Fibroblast of upper back skin (primary cell): ENCODE data around the gene PUM2.

Experiments used
- DNase-seq: peaks from one replicate; pipeline ENCODE4 v3.0.0-alpha.2; 2013

Gene PUM2

DNA sequence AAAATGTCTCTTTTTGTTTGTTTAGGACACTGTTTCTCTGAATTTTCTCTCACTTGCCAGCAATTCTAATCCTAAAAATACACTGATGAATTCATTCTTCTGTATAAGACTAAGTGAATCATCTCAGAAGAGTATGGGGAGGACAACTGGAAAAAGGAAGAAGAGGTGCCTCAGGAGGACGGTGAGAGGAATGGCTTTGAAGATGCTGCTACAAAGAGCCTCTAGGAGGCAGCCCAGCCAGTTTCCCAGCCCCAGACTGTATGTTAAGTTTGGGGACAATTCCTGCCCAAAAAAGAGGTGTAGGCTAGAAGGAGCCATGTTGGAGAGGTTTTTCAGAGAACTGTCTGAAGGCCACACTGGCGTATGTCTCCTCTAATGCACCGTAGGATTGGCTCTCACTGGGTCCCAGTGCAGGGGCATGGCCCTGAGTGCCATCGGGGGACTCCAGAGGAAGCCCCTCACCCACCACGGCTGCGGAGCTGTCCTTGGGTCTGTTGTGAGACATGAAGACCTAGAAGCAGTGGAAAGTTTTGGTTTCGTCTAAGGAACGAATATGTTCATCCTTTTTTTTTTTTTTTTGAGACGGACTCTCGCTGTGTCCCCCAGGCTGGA lies 122.6 kb downstream of the PUM2 start:
- DNase-seq: no peak

DNA sequence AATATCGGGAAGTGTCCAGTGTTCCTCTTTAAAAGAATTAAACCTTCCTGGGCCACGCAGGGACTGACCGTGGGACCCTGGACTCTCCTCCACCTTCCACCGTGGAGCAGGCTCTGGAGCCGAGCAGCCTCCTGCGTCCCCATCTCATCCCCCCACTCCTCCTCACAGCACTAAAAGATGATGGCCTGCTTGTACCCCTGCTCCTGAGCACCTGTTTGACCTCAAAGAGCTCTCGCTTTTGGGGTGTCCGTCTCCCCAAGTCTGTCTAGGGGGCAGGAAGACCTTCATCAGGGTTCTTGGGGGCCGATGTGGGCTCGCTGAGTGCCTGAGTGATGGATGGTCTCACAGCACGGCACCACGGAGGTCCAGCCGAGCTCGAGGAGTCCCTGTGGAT lies 124.5 kb downstream of the PUM2 start:
- DNase-seq: no peak

DNA sequence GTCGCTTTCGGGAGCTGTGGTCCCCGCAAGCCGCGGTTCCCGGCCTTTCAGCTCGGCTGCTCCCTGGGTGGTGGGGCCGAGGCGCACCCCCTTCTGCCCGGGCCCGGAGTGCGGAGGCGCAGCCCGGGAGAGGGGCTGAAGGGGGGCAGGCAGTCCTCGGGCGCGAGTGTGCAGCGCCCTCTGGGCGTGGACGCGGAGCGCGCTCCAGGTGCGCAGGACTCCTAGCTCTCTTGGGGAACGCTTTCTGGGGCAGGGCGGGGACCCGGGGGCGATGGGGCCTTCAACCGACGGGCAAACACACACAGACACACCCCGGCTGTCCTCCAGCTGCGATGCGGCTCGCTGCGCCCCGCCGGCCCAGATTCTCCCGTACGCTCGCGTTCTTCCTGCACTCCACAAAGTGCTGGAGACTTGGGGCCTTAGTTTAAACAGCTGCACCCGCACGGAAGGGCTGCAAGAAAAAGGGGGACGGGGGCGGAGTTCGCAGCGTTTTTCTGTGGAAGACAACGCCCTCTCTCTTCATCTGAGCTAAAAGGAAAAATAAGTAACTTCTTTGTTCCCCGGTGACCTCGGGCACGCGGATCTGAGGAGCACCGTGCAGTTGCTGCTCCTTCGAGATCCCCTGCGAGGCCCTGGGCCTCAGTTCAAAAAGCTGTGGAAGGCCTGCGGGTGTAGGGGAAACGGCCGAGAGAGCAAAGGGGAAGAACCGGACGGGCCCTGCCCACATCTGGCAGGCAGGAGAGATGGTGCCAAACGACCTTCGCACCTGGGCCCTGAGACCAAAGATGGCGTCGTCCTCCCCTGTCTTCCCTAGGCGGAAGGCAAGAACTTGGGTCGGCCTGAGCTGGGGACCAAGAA lies 125.1 kb downstream of the PUM2 start:
- DNase-seq: peak; percentile 50

DNA sequence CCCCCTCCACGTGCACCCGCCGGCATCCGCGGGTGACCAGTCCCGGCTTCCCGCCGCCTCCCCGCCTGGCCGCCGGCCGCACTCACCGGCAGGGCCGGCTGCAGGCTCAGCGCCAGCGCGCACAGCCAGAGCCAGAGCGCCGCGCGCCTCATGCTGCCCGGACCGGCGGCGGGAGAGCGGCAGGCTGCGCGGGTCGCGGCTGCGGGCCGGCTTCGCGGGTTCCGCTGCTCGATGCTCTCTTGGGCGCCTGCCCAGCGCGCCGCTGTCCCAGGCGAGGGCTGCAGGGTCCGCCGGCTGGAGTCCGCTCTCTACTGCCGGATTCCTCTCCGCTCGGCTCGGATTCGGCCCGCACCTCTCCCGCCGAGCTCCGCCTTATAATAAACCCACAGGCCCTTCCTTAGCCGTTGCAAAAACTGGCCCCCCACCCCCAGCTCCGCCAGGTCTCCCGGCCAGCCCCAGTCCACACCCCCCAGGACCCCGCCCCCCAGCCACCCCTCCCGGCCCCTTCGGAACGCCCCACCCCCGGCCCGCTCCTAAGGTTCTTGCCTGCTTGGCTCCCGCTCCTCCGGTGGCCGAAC lies 125.8 kb downstream of the PUM2 start, which contains the start of gene SDC1:
Gene SDC1, minus strand, starts transcription at position 415 of the 578 bp plus-strand sequence. Its CDS starts 263 bp downstream, at position 152.
- peak; percentile 51 for DNase-seq

DNA sequence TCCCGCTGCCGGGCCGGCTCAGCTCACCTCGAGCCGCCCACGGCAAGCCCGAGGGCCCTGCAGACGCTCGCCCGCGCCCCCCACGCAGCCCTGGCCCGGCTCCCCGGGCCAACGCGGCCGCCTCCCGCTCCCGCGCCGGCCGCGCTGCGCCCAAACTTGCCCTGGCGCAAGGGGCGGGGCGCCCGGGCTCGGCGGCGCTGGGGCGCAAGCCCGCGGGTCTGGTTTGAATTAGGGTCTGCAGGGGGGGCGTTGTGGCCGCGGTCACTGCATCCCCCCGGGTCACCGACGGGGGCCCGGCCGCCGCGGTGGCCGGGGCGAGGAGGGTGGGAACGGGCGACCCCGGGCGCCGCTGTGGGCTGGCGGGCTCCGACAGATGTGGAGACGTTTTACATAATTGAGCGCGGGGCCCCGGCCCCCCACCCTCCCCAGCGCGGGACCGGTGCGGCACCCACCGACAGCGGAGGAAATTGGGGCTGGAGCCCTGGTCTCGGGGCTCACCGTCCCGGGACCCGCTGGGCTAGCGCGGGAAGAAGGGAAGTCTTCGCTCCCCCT lies 126.4 kb downstream of the PUM2 start:
- no peak for DNase-seq

DNA sequence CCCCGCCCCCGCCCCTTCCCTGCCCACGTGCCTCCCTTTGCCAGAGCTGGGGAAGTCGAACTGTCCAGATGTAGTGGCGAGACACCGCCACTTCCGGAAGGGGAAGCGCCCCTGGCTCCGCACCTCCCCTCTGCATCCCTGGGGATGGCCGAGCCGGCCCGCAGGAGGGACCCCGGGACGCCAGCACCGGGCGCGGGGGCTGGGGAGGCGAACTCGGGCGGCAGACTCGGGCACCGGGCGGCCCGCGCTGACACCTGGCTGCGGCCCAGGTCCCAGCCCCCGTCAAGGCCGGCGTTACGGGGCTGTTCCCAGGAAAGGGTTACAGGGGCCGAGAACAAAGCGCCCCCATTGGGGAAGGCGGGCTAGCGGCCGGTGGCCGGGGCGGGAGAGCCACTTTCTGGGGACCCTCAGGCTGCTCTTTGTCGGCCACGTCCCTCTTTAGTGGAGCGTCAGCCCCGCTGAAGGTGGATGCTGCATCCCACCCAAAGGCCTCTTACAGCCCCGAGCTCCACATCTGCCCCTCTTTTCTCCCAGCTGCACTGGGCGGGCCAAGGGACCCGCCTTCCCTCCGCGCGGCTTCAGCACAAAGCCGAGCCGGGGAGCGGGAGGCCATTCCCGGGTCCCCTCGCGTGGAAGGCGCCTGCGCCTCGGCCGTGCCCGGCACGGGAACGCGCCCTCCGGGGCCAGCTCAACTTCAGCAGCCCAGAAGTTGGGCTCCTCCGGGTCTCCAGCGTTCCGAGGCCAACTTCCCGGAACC lies 127.1 kb downstream of the PUM2 start:
- DNase-seq: peak; percentile 39

DNA sequence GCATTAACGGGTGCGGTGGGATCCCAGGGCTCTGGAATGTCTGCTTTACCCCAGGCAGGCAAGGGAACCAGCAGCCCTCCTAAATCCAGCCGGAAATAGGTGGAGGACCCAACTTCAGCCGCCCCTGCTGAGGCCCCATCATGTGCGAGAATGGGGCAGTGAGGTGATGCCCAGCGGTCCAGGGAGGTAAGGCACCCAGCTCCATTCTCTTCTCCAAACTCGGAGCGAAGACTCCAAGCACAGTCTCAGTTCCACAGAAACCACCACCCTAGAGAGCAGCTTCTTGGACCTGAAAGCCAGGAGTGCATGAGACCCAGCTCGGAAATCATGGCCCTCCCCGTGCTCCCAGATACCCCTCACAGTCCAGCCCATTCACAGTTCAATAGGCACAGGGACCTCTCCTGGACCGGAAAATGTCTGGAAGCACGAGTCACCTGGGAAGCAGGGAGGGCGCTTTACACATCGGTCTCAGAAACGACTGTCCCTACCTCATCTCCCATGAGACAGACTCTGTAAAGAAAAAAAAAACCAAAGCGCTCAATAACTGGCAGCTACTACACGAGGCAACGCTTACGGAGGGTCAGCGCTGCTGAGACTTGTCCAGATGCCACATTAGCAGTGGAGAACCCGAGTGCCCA lies 127.8 kb downstream of the PUM2 start:
- DNase-seq: no peak

DNA sequence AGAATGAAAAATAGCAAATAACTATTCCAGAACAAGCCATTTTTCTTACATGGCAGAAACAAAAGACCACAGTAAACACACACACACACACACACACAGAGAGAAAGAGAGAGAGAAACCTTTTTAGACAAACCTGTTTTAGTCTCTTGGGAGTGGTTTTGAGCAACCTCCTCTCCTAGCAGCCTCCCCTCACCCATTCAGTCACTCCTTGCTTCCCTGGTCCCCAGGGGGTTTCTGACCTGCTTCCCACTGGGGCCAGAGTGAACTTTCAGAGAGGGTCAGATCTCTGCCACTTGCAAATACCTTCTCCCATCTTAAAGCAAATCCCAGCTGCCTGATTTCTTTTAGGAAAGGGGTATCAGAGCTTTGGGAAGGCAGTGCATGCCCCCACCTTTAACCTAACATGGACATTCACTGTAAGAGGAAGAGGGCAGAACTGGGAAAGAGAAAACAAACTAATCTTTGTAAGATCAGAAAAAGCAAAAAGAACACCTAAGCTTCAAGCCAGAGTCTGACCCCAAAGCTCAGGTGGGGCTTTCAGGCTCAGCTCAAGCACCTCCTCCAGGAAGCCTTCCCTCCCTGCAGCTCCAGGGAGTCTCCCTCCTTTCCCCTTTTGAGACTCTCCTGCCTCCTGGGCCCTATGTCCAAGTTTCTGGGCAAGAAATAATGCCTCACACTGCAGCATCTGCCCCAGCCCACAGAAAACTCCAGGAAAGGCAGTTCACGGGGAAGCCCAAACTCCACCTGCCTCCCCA lies 128.5 kb downstream of the PUM2 start:
- no peak for DNase-seq

DNA sequence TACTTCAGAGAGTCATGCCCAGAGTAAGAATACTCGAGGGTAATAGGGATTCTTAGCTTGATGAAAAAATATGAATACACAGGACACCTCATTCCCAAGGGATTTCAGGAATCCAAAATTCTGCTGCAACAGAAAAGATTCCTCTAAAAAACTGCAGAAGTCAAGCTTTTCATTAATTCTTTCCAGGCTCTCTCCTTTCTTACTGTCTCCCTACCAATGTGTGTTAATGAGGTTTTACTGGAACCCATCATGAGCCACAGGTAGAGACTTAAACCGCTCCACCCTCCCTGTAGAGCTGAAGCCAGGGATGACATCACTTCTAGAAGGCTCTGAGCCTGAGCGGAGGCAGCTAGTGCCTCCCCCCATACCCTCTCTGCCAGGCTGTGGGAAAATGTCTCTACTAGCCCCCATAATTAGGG lies 129.1 kb downstream of the PUM2 start:
- peak; percentile 94 for DNase-seq

DNA sequence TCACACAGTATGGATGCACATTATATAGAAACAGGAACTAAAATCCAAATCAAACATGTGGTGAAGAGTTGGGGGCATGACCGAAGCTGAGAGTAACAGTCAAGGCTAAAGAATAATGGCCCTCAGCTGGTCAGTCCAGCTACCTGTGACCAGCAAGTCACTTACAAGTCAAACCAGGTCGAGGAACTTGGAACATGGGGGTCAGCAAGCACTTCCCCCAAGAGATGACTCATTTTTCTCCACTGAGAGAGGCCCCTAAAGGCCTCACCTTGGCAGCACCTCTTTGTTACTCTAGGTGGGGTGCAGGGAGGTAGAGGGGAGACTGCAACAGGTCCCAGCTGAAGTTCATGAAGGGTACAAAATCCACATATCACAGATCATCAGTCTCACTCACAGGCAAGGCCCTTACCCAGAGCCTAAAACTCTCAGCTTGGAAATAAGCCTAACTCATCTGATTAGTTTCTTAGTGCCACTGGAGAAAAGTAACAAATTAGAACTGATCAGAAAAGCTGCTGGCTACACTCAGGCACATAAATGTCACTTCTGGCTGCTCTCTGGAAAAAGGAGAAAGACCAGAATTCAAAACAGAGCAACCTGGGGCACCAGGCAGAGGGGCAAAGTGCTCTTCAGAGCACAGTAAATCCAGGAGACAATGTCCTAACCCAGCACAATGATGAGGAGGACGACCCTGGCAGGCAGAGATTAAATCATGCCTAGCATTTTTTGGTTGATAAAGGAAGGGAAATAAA lies 129.7 kb downstream of the PUM2 start:
- no peak for DNase-seq

DNA sequence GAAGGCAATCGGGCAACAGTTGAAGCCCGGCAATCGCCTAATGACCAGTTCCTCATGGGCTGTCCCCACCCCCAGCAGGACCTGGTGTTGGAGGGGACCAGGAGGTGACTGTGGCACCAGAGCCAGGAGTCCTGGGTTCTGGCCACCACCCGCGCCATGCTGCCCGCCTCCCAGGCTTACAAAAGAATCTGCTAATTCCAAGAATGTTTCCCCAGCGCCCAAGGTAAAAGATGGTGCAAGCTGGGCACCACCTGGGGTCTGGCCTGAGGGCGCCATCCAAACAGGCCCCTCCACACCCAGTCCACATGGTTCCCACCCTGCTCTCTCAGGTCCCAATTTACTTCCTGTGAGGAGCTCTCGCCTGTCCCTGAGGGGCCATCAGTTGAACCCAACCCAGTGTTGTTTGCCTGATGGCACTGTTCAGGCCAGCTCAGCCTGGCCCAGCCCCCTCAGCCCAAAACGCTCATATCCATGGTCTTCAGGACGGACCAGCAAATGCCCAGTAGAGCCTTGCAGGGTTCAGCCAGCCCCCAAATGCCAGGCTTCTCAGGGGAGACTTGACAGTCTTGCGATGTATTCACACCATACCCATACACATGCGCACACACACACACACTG lies 130.8 kb downstream of the PUM2 start:
- no peak for DNase-seq

DNA sequence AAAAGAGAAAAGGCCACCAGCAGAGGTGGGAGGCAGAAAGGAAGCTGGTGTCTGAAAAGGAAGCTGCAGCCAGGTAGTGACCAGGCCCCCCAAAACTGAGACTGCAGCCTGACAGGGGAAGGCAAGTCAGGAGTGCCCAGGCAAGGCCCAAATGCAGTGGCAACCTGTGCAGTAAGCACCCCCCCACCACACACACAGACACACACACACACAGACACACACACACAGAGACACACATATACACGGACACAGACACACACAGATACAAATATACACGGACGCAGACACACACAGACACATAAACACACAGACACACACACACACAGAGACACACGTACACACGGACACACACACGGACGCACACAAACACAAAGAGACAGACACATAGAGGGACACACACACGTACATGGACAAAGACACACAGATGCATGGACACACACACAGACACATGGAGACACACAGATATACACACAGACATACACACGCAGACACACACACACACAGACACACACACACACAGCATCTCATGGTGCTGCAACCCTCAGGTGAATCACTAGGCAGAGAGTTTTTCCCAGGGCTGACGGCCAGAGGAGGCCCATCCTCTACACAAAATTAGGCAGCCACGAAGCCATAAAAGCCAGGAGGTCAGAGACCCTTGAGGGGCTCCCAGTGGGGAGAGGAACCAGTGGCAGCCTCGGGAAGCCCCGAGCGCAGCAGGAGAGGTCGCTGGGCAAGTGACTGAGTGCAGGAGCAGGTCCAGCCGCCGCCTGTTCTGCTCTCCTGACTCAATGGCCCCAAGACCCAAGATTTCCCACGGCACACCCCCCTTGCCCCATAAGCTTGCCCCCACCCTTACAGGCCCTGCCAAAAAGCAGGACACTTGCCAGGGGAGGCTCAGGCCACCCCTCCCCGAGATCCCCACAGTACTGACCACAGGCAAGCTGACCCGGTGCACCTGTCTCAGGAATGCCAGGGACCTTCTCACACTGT lies 132.0 kb downstream of the PUM2 start:
- no peak for DNase-seq

DNA sequence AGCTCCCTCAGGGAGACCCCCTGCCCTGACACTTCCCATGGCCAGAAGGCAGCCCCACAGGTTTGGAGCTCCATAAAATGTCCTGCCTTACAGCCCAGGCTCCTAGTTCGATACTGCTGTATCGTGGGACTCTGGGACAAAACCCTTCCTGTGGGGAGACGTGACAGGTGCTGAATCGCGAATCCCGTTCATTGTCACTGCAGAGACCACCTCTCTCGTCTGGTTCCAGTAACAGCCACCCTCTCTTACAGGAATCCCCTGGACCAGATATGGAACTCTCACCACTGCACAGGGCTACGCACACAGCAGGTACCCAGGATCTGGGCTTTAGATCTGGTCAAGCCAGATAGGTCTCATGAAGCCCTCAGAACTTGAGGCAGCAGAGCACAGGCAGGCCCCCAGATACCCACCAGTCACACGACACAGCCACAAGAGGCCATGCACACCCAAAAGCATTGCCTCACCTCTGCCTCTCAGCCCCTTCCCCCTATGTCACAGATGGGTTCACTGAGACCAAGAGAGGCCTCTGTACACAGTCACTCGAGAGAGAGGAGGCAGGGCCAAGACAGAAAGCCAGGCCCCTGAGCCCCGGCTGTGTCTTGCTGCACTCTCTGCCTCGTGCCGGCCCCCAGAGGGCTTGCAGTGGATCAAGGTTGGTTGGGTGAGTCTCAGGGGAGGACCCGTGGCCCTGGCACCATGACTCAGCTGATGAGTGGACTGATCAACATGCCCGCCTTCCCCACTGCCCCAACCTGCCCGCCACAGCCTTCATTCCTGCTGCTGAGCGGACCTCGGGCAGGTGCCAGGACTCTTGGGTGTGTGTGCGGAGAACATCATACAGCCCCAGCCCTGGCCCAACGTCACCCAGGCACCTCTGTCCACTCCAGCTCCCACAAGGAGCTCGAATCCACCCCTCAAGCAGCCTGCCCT lies 133.3 kb downstream of the PUM2 start:
- DNase-seq: no peak

DNA sequence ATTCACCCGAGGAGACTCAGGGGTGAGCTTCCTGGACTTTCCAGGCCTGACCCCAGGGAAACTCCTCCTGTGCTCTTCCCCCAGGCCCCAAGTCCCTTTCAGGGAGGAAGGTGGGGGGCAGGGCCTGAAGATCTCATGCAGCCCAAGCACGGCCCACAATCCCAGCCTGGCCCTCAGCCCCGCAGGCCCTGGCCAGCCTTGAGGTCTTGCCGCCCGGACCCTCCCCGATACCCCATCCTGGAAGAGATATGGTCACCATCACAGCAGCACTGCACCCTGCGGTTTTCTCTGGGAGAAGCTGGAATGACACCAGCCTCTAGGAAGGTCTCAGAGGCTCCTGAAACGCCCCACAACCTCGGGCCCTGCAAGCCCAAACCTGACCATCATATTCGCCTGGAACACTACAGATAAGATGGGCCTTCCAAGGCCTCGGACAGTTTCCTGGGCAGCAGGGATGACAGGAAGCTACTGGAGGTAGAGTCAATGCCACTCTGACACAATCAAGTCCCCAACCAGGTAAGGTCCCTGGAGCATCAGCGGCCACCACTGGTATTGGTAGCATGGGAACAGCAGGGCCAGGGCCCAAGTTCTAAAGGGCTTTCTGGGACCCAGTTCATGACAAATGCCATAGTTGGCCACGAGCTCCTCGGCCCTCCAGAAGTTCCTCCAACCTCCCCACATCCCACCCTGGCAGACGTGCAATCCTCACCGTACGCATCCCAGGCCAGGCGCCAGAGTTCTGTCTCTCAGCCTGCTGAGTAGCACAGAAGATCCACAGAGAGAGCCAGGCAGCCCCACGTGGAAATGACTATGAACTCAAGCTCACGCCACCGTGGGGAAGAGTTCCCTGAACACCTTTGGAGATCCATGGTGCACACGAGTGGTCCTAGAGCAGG lies 134.3 kb downstream of the PUM2 start:
- DNase-seq: no peak

DNA sequence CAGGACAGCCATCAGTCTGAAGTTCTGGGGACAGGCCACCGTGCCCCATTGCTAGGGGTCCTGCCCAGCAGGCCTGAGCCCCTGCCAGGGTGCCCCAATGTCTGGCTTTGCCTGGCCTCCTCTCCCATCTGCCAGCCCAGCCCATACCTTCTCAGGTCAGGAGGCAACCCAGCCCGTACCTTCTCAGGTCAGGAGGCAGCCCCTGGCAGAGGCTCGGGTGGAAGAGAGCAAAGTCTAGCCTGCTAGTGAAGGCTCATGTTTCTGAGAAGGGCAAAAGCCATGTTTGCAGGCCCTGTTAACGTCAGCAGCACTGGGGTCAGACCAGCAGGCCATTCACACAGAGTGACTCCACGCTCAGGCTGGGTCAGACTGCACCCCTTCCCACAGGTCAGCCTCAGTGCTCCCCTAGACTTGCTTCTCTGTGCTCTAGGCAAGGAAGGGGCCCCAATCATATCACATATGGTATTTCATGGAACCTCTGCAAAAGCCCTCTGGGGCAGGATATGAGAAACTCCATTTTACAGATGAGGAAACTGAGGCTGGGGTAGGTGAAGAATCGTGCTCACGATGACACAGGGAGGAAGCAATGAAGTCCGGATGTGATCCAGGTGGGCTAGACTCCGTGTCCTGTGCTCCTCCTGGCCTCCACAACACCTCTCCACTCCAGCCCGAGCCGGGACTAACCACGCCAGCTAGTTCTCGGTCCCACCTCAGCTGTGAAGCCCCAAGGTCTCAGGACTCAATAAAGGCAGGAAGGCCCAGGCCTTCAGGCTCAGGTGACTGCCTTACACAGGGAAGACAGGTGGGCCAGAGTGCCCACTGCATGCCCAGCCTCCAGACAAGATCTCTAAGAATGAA lies 135.2 kb downstream of the PUM2 start:
- no peak for DNase-seq
